IgD-negative memory B cell (primary cell): ENCODE results near the gene MGAT2. TPM values are rescaled to one million over a fixed set of nuclear protein-coding genes. Genes with fewer than 3 reads are reported as not detected.
"Not testable (repeated sequence)": the region's sequence is repeated elsewhere in the genome, so short reads cannot be mapped to it uniquely, and the experiment has no call there.

Source experiments
- H3K27ac Mint-ChIP-seq, 3 donors: one replicate each; pipeline ENCODE4 v1.8.0; 2020 to 2022; ENCODE audit warnings: mild to moderate bottlenecking in 3 of 3, mixed read lengths in 3 of 3, moderate library complexity in 1 of 3
- H3K27me3 Mint-ChIP-seq: one replicate; pipeline ENCODE4 v1.8.0; 2021; ENCODE audit warnings: mixed read lengths
- H3K36me3 Mint-ChIP-seq: one replicate; pipeline ENCODE4 v1.8.0; 2020; ENCODE audit warnings: mild to moderate bottlenecking, mixed read lengths
- H3K4me1 Mint-ChIP-seq, 3 donors: one replicate each; pipeline ENCODE4 v1.8.0; 2020 to 2022; ENCODE audit warnings: mixed read lengths in 3 of 3, mild to moderate bottlenecking in 1 of 3
- H3K4me3 Mint-ChIP-seq, 4 donors: one replicate each; pipeline ENCODE4 v1.8.0; 2020 to 2022; ENCODE audit warnings: mild to moderate bottlenecking in 4 of 4, mixed read lengths in 4 of 4, moderate library complexity in 3 of 4
- H3K9me3 Mint-ChIP-seq, 3 donors: one replicate each; pipeline ENCODE4 v1.8.0; 2020 to 2021; ENCODE audit warnings: mixed read lengths in 3 of 3, mild to moderate bottlenecking in 1 of 3
- polyA plus RNA-seq: library from polyadenylated mRNA; unstranded; fragments of 300-500 nt; fragmentation: Illumina TruSeq; gene quantifications from one replicate; pipeline ENCODE4 v1.2.3, GENCODE V29; 2021

Gene MGAT2
- 31.3 TPM for polyA plus RNA-seq

DNA sequence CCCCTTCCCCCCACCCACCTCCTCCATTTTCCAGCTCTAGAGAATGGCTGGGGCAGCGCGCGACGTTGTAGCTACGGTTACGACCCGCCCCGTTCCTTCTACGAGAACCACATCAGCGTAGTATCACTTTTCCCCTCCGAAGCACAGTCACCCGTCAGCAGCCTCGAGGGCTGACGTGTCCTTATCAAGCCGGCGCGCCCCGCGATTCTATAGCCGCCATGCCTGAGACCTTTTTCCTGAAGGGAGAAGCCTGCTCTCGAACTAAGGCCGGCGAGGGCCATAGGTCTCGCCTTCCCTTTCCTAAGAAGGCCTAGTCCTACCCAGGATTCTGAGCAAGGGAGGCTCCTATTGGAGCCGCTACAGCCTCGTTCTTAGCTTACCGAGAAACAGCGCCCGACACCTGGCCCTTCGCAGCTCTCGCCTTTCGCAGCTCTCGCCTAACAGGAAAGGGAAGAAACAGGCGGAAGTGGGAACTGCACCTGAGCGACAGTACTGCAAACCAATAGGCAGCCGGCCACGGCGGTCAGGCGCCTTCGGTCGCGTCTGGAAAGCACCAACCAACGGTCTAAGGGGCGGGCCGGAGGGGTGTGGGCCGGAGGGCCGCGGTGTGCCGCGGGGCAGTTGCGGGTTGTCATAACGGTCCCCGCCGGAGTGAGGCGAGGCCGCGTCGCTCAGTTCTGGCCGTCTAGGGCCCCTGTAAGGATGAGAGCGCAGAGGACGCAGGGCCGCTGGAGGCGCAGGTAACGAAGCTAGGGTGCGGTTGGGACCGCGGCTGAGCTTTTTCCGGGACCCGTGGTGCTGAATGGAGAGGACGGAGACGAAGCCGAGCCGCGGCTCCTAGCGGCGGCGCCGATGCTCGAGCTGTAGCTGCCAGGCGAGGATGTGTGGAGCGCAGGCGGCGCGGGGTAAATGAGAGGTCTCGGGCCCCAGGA lies at the start of gene MGAT2, which contains the start of gene RPL36AL:
Gene MGAT2, plus strand, starts transcription at position 618 of the 932 bp plus-strand sequence. CDS start 470 bp downstream, outside the sequence.
Gene RPL36AL, minus strand, starts transcription at position 445 of the 932 bp plus-strand sequence. CDS start 1,522 bp downstream, outside the sequence.
- Mint-ChIP-seq H3K27ac (peak within 1 kb of the TSS; percentile 99 to 100 (median 99)), H3K4me3 (peak within 1 kb of the TSS; percentile 98 to 100 (median 99)), H3K9me3 (no peaks in the 10 kb centered on the region), H3K4me1 (peaks cover 42 to 49% (median 46%) of the 10 kb centered on the region in 3 donors), H3K27me3 (no peaks in the 10 kb centered on the region), H3K36me3 (peaks cover 3% of the 10 kb centered on the region)

DNA sequence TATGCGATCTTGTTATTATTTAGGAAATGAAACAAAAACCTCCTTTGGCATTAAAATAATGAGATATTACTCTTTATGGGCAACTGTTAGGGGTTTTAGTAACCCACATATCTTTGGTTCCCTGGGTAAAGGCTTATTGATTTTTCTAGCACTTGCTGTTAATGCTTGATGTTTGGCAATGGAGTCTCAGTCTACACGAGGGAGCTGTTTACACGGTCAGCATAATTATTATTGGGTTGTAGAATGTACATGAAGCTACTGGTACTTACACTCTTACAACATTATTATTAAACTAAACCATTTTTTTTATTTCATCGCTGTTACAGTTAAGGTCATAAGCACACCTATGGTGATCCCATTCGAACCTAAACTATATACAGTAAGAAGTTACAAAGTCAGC lies 46.6 kb upstream of the MGAT2 start:
- H3K36me3 Mint-ChIP-seq, result peaks cover 17% of the 10 kb centered on the region
- no peak overlapping the region for H3K4me3 Mint-ChIP-seq
- peaks cover 0 to 5% (median 0%) of the 10 kb centered on the region in 3 donors for H3K4me1 Mint-ChIP-seq
- H3K9me3 Mint-ChIP-seq, result no peaks in the 10 kb centered on the region
- no peaks in the 10 kb centered on the region for H3K27me3 Mint-ChIP-seq
- no peak overlapping the region for H3K27ac Mint-ChIP-seq

DNA sequence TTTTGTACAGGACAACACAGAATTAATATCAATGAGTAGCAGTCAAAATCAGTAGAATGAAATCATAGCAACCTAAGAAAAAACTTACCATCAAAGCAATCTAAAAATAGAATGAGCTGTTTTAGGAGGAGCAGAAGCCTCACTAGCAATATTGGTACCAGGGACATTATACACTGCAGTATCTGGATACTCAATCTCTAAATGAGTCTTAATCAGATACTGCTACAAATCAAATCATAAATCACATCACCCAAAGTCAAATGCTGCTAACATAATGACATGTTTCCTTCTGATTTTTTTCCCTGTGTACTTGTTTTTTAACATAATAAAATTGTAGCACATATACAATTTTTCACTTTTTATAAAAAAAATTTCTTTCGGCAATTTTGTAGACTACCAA lies 42.5 kb upstream of the MGAT2 start:
- Mint-ChIP-seq H3K36me3 (peaks cover 16% of the 10 kb centered on the region), H3K27ac (peak overlapping the region in 1 of 3 donors; percentile 41), H3K27me3 (no peaks in the 10 kb centered on the region), H3K9me3 (no peaks in the 10 kb centered on the region), H3K4me1 (peaks cover 17 to 22% (median 21%) of the 10 kb centered on the region in 3 donors), H3K4me3 (no peak overlapping the region)

DNA sequence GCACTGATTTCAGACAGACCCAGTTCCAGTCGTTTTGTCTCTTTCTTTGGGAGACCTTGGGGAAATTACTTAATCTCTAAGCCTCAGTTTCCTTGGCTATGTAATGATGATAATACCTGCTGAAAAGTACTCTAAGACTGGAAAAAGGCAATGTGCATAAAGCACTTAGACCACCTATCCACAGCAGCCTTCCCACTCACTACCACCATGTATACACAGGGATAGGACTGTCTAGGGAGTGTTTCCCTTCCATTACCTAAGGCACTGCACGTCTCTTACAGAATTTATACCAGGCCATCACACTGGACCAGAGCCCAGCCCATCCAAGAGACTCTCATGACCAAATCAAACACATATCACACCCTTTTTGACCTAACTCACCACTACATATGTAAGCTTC lies 40.8 kb upstream of the MGAT2 start:
- no peaks in the 10 kb centered on the region for H3K9me3 Mint-ChIP-seq
- peak overlapping the region in 1 of 4 donors; percentile 4 for H3K4me3 Mint-ChIP-seq
- H3K27me3 Mint-ChIP-seq, result no peaks in the 10 kb centered on the region
- H3K36me3 Mint-ChIP-seq, result peaks cover 18% of the 10 kb centered on the region
- no peak overlapping the region for H3K27ac Mint-ChIP-seq
- H3K4me1 Mint-ChIP-seq, result peaks cover 21 to 32% (median 30%) of the 10 kb centered on the region in 3 donors

DNA sequence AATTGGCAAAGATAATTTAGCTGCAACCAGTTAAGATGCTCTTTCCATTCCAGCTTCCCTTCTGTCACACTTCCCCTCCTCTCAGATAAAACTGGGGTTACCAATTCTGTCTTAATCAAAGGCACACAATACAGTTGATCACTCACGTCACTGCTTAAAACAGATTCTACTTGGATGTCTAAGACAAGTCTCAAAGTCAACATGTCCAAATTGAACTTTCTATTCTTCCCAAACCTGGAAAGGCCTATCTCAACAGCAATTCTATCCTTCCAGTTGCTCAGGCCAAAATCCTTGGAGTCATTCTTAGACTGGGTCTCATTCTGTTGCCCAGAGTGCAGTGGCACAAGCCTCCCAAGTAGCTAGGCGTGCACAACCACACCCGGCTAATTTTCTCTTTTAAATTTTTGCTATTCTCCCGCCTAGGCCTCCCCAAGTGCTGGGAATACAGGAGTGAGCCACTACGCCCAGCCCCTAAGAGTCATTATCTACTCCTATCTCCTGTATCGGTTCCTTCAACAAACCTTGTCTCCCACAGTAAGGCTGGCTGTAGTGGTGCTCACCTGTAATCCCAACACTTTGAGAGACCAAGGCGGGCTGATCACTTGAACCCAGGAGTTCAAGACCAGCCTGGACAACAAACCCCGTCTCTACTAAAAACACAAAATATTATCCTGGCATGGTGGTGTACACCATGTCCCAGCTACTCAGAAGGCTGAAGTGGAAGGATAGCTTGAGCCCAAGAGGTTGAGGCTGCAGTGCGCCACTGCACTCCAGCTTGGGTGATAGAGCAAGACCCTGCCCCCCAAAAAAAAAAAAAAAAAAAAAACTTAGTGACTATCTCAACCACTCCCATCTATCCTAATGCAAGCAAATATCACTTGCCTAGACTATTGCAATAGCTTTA lies 39.1 kb upstream of the MGAT2 start:
- H3K9me3 Mint-ChIP-seq, result peaks cover 0 to 3% (median 0%) of the 10 kb centered on the region in 3 donors
- peaks cover 31 to 35% (median 33%) of the 10 kb centered on the region in 3 donors for H3K4me1 Mint-ChIP-seq
- peak overlapping the region in 1 of 3 donors; percentile 98 for H3K27ac Mint-ChIP-seq
- H3K4me3 Mint-ChIP-seq, result peak overlapping the region in 2 of 4 donors; percentile 55 to 63
- peaks cover 20% of the 10 kb centered on the region for H3K36me3 Mint-ChIP-seq
- H3K27me3 Mint-ChIP-seq, result no peaks in the 10 kb centered on the region

DNA sequence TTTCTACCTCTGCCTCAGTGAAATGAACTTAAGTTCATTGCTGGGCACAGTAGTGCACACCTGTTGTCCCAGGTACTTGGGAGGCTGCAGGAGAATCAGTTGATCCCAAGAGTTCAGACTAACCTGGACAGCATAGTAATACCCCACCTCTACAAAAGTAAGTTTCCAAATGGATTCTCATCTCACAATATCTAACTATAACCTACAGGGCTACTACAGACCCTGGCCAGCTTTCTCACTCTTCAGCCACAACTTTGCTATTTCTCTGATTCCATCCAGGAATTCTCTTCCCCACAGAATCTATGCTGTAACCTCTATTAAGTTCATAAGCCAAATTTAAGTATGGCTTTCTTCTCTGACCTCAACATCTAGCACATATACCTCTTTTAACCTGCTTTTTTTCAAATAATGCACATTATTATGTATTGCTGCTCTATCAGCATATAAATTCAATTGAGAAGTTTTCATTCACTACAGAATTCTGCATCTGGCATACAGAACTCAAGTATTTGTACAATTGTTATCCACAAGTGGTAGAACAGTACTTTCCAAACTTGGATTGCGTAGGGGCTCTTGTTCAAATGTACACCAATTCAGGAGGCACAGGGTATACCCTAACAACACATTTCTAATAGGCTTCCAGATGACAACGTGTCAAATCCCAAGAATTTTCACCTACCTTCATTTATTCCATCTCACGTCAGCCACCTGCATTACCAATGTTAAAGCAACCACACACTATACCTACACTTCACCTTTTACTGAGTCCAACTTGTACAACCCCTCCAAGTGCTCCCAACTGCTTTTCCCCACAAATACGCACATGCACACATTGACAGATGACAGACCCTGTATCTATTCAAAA lies 38.3 kb upstream of the MGAT2 start:
- H3K9me3 Mint-ChIP-seq, result peaks cover 0 to 3% (median 0%) of the 10 kb centered on the region in 3 donors
- H3K27me3 Mint-ChIP-seq, result no peaks in the 10 kb centered on the region
- peak overlapping the region; percentile 18 to 63 (median 33) for H3K4me3 Mint-ChIP-seq
- H3K27ac Mint-ChIP-seq, result peak overlapping the region; percentile 1 to 100 (median 98)
- peaks cover 37 to 39% (median 39%) of the 10 kb centered on the region in 3 donors for H3K4me1 Mint-ChIP-seq
- peaks cover 20% of the 10 kb centered on the region for H3K36me3 Mint-ChIP-seq

DNA sequence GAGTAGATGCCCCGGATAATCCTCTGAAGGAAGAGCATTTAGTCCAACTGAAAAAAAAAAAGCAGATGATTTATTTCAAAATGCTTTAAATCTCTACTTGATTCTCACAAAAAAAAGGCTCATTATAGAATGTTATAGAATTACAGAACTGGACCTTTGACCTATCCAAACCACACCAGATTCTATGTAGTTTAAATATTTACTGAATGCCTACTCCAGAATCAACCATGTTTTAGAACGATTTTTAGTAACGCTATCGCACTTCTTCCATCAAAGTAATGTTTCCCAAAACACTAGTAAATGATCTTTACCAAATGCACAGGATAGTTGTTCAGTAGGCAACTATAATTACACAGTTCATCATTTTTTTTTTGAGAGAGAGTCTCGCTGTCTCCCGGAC lies 37.0 kb upstream of the MGAT2 start:
- Mint-ChIP-seq H3K27me3 (no peaks in the 10 kb centered on the region), H3K9me3 (peaks cover 0 to 3% (median 0%) of the 10 kb centered on the region in 3 donors), H3K27ac (peak overlapping the region; percentile 98 to 100 (median 99)), H3K36me3 (peaks cover 16% of the 10 kb centered on the region), H3K4me1 (peaks cover 34 to 41% (median 37%) of the 10 kb centered on the region in 3 donors), H3K4me3 (peak overlapping the region; percentile 95 to 99 (median 98))

DNA sequence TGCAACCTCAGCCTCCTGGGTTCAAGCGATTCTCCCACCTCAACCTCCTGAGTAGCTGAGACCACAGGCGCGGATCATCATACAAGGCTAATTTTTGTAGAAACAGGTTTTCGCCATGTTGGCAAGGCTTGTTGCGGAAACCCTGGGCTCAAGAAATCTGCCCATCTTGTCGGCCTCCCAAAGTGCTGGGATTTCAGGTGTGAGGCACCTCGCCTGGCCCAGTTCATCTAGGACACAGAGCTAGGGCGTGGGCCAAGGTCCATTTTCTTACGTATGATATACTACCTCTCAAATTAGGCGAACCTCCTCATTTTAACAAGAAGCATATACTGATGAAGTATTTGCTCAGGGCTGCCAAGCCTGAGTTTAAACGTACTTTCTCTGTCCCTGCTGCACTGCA lies 36.5 kb upstream of the MGAT2 start:
- Mint-ChIP-seq H3K4me1 (peaks cover 34 to 41% (median 37%) of the 10 kb centered on the region in 3 donors), H3K9me3 (peaks cover 0 to 3% (median 0%) of the 10 kb centered on the region in 3 donors), H3K27ac (peak overlapping the region; percentile 98 to 100 (median 99)), H3K36me3 (peaks cover 16% of the 10 kb centered on the region), H3K4me3 (peak overlapping the region; percentile 95 to 99 (median 98)), H3K27me3 (no peaks in the 10 kb centered on the region)

DNA sequence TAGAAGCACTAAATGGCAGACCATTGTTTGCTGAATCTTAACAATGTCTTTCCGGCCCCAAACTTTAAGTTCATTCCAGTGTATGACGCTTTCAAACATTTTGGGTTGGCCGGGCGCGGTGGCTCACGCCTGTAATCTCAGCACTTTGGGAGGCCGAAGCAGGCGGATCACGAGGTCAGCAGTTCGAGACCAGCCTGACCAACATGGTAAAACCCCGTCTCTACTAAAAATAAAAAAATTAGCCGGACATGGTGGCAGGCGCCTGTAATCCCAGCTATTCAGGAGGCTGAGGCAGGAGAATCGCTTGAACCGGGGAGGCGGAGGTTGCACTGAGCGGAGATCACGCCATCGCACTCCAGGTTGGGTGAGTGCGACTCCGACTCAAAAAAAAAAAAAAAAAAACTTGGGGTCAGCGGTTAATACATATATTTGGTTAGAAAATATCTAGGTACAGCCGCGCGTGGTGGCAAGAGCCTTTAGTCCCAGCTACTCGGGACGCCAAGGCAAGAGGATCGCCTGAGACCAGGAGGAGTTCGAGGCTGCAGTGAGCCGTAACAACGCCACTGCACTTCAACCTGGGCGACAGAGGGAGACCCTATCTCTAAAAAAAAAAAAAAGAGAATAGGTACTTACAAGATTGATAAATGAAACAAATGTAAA lies 35.5 kb upstream of the MGAT2 start:
- peaks cover 36 to 39% (median 38%) of the 10 kb centered on the region in 3 donors for H3K4me1 Mint-ChIP-seq

DNA sequence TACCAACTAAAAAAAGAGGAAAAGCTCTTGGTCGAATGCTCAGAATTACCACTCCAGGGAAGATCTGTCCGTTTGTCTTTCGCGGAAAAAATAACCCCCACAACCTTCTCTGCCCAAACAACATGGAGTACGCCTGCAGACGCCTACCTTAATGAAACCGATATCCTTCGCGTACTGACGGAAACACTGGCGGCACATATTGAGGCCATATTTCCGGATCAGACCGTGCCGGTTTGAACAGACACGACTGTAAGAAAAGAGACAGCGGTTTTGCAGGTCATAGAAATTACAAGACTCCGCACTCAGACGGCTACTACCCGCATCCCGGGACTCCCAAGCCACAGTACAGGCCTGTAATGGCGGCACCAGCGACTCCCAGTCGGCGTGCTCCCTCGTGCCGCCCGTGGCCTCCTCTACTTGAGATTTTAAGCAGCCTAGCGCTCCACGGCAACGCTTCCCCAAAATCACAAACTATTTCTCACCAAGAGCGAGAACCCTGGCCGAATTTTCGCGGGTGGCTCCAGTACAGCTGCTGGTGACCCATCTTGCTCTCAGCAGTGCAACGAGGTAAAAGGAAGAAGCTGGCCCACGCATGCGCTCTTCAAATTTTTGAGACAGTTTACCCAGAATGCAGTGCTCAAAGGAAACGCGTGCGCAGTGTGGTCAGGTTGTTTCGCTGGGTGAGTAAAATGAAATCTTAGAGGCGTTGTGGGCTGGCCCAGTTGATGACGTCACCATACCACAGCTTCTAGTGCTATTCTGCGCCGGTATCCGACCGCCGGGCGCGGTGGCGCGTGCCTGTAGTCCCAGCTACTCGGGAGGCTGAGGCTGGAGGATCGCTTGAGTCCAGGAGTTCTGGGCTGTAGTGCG lies 34.6 kb upstream of the MGAT2 start, which contains the start of gene RPS29:
Gene RPS29, minus strand, starts transcription at position 578 of the 870 bp plus-strand sequence. Its CDS starts 34 bp downstream, at position 544.
- Mint-ChIP-seq H3K4me1 (peaks cover 34 to 38% (median 36%) of the 10 kb centered on the region in 3 donors), H3K9me3 (peaks cover 0 to 3% (median 0%) of the 10 kb centered on the region in 3 donors), H3K27ac (peak within 1 kb of the TSS; percentile 98 to 100 (median 99))

More for the DNA sequence above, 35.5 kb upstream of the MGAT2 start:
- Mint-ChIP-seq H3K27ac (peak overlapping the region; percentile 98 to 100 (median 99)), H3K36me3 (peaks cover 11% of the 10 kb centered on the region), H3K4me3 (peak overlapping the region; percentile 95 to 99 (median 98))
- H3K9me3 Mint-ChIP-seq, H3K27me3 Mint-ChIP-seq: not testable (repeated sequence)

DNA sequence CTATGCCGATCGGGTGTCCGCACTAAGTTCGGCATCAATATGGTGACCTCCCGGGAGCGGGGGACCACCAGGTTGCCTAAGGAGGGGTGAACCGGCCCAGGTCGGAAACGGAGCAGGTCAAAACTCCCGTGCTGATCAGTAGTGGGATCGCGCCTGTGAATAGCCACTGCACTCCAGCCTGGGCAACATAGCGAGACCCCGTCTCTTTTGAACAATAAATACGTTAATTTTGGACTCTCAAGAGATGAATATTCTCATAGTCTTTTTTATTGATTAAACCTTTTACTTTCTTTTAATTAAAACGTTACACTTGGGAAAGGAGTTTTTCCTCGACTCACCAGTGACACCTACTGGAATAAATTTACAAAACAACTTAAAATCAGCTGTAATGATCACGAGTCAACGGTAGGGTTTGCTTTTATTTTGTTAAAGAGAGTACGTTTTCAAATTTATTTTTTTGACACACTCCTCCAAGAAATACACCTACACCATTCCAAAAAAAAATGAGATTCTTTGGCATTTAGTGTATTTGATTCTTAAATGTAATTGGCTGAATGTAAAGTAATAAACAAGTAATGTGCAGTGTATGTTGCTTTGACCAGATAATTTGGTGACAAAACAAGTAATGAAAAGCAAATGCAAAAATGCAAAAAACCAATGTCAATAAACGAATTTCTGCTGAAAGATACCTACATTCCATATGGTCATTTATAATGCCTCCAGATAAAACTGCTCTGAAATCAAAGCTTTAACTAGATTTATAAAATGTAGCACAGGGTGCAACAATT lies 33.7 kb upstream of the MGAT2 start:
- H3K4me3 Mint-ChIP-seq, result peak overlapping the region; percentile 95 to 99 (median 98)
- no peaks in the 10 kb centered on the region for H3K27me3 Mint-ChIP-seq
- peak overlapping the region; percentile 98 to 100 (median 99) for H3K27ac Mint-ChIP-seq
- H3K36me3 Mint-ChIP-seq, result peaks cover 10% of the 10 kb centered on the region
- H3K9me3 Mint-ChIP-seq, result peaks cover 0 to 3% (median 0%) of the 10 kb centered on the region in 3 donors
- H3K4me1 Mint-ChIP-seq, result peaks cover 29 to 35% (median 34%) of the 10 kb centered on the region in 3 donors

More for the DNA sequence above, 34.6 kb upstream of the MGAT2 start, which contains the start of gene RPS29:
- H3K27me3 Mint-ChIP-seq, result no peaks in the 10 kb centered on the region
- peak within 1 kb of the TSS; percentile 95 to 99 (median 98) for H3K4me3 Mint-ChIP-seq
- peaks cover 10% of the 10 kb centered on the region for H3K36me3 Mint-ChIP-seq

DNA sequence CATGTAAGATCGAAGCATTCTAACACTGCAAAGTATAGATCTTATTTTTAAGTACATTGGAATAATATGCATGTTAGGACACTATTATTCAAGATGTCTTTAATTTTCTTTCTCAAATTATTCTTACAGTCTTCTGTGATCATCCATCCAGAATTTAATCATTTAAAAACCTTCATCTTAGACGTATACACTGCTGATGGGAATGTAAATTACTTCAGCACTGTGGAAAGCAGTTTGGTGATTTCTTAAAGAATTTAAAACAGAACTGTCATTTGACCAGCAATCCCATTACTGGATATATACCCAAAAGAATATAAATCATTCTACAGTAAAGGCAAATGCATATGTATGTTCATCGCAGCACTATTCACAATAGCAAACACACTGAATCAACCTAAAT lies 31.2 kb upstream of the MGAT2 start:
- Mint-ChIP-seq H3K4me3 (peak overlapping the region in 1 of 4 donors; percentile 50), H3K36me3 (peaks cover 2% of the 10 kb centered on the region), H3K9me3 (peaks cover 0 to 3% (median 0%) of the 10 kb centered on the region in 3 donors), H3K27ac (peak overlapping the region in 2 of 3 donors; percentile 43 to 61), H3K4me1 (peaks cover 18 to 29% (median 26%) of the 10 kb centered on the region in 3 donors), H3K27me3 (no peaks in the 10 kb centered on the region)
